ENCODE data around the gene NEAT1. TPM values are rescaled to one million over a fixed set of nuclear protein-coding genes. Genes with fewer than 3 reads are reported as not detected.

NEAT1 gene
- total and polyA plus RNA-seq, 9 of the 15 experiments (the other 6 are each of a cell fraction or from before 2014, with no cell fraction given), result 20.1 to 389 (median 62.8) TPM

DNA sequence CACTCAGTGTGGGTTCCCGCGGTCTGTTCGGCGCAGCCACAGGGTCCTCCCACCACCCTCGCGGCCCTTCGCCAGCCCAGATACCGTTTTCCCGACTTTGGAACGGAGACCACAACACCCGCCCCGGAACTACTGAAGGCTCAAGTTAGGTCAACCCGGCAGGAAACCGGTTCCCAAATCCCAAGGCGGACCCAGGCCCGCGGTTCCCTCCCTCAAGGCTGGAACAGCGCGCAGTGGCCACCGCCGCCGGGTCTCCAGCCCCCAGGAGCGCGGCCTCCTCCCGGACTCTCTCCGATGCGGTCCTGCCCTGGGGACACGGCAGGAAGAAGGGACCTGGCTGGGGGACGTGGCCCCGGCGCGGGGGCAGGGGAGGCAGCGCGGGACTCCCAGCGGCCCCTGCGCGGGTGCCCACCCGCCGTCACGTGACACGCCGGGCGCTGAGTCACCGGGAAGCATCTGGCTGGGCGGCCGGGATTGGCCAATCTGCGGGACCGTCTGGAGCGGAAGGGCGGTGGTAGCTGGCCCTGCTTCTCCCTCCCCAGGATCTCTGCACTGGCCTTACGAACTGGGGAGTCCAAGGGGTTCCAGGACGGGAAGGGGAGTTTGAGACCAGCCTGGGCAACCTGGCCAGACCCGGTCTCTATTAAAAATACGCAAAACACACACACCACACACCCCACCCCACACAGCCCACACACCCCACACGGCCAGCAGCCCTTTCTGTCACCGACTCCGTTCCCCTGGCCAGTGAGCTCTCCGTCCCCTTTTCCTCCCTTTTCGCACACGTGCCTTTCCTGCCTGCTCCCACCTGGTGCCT, 54.8 kb downstream of the NEAT1 start (continued):
- 0 out of 4 replicates have a peak, but pooled peaks have one; percentile 38 to 41 for TF ChIP-seq BCLAF1 (IDR thresholded peaks at IDR 0.05; ENCODE audit: borderline replicate concordance in 1 of 2, control insufficient read depth in 1 of 2, low read depth in 2 of 2, low read length in 1 of 2)
- TF ChIP-seq YY1 (IDR thresholded peaks at IDR 0.05; ENCODE audit: borderline replicate concordance in 1 of 3, control insufficient read depth in 1 of 3, extremely low read depth in 1 of 3, insufficient read depth in 3 of 3, insufficient read length in 1 of 3, insufficient replicate concordance in 2 of 3, low read depth in 1 of 3, low read length in 2 of 3), result peak in 1 of 3 experiments; percentile 53
- peak; percentile 80; the same call in 1 of the 2 replicates for TF ChIP-seq OTX1 (CRISPR knock-in tag; IDR thresholded peaks at IDR 0.05)
- TF ChIP-seq ZBTB1 (CRISPR knock-in tag; IDR thresholded peaks at IDR 0.05; ENCODE audit: borderline replicate concordance, low read depth), result peak; percentile 72; the same call in 1 of the 2 replicates
- no peak for TF ChIP-seq MCM7 (IDR thresholded peaks at IDR 0.05)
- TF ChIP-seq PHB2 (IDR thresholded peaks at IDR 0.05; ENCODE audit: low read depth), result peak; percentile 57; the same call in 1 of the 2 replicates
- TF ChIP-seq SAFB (IDR thresholded peaks at IDR 0.05; ENCODE audit: borderline replicate concordance, low read depth, low read length), result no peak
- TF ChIP-seq, protein P1, sequence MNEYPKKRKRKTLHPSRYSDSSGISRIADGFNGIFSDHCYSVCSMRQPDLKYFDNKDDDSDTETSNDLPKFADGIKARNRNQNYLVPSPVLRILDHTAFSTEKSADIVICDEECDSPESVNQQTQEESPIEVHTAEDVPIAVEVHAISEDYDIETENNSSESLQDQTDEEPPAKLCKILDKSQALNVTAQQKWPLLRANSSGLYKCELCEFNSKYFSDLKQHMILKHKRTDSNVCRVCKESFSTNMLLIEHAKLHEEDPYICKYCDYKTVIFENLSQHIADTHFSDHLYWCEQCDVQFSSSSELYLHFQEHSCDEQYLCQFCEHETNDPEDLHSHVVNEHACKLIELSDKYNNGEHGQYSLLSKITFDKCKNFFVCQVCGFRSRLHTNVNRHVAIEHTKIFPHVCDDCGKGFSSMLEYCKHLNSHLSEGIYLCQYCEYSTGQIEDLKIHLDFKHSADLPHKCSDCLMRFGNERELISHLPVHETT (CRISPR knock-in tag; conservative IDR thresholded peaks at IDR 0.05 in 1 of 2, IDR thresholded peaks at IDR 0.05 in 1 of 2), result peak in 1 of 2 experiments; percentile 93; a peak in 2 of 4 replicates
- TF ChIP-seq, protein P2, sequence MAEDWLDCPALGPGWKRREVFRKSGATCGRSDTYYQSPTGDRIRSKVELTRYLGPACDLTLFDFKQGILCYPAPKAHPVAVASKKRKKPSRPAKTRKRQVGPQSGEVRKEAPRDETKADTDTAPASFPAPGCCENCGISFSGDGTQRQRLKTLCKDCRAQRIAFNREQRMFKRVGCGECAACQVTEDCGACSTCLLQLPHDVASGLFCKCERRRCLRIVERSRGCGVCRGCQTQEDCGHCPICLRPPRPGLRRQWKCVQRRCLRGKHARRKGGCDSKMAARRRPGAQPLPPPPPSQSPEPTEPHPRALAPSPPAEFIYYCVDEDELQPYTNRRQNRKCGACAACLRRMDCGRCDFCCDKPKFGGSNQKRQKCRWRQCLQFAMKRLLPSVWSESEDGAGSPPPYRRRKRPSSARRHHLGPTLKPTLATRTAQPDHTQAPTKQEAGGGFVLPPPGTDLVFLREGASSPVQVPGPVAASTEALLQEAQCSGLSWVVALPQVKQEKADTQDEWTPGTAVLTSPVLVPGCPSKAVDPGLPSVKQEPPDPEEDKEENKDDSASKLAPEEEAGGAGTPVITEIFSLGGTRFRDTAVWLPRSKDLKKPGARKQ (CRISPR knock-in tag; IDR thresholded peaks at IDR 0.05), result no peak
- TF ChIP-seq TAL1 (IDR thresholded peaks at IDR 0.05), result peak; percentile 6; the same call in 1 of the 2 replicates
- peak in 1 of 2 experiments; percentile 53; a peak in 1 of 4 replicates for TF ChIP-seq TRIM24 (IDR thresholded peaks at IDR 0.05)
- TF ChIP-seq GMEB1 (CRISPR knock-in tag; IDR thresholded peaks at IDR 0.05), result peak; percentile 59
- no peak for TF ChIP-seq IRF9 (tag; IDR thresholded peaks at IDR 0.05)
- peak; percentile 73 for TF ChIP-seq SMARCE1 (IDR thresholded peaks at IDR 0.05)
- TF ChIP-seq HMG20A (CRISPR knock-in tag; conservative IDR thresholded peaks at IDR 0.05), result no peak

Data from K562 (cell line).